Measurements from ENCODE around the gene ACP7.
A peak's percentile ranks its signal among the peaks of the same experiment; 100 is the strongest.
"Not testable (repeated sequence)": the region's sequence is repeated elsewhere in the genome, so short reads cannot be mapped to it uniquely, and the experiment has no call there.

ACP7 gene

GRCh38 chr19:39142630-39143029, 58.5 kb downstream of the ACP7 start:
- DNase-seq: peak; percentile 29
- in situ Hi-C loops (cut with MboI; ENCODE audit: low pct_unique_long_range_greater_than_20kb, low sequenced_read_pairs): no loop called here

DNA sequence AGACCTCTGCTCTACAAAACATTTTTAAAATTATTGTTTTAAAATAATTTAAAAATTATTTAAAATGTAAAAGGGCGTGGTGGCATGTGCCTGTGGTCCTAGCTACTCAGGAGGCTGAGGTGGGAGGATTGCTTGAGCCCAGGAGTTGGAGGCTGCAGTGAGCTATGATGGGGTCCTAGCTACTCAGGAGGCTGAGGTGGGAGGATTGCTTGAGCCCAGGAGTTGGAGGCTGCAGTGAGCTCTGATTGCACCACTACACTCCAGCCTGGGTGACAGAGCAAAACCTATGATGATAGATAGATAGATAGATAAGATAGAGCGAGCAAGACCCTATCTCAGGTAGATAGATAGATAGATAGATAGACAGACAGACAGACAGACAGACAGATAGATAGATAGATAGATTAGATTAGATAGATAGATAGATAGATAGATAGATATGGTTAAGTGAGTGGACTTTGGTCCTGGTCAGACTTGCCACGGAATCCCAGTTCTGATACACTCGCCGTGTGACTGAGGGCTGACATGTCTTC, 59.7 kb downstream of the ACP7 start:
- DNase-seq; in situ Hi-C loops (cut with MboI; ENCODE audit: low pct_unique_long_range_greater_than_20kb, low sequenced_read_pairs): not testable (repeated sequence)

GRCh38 chr19:39144290-39145071, 60.3 kb downstream of the ACP7 start:
- in situ Hi-C loops (cut with MboI; ENCODE audit: low pct_unique_long_range_greater_than_20kb, low sequenced_read_pairs): no loop called here
- DNase-seq: peak; percentile 25

GRCh38 chr19:39145180-39145953, 61.2 kb downstream of the ACP7 start:
- no peak for DNase-seq
- in situ Hi-C loops (cut with MboI; ENCODE audit: low pct_unique_long_range_greater_than_20kb, low sequenced_read_pairs): no loop called here

DNA sequence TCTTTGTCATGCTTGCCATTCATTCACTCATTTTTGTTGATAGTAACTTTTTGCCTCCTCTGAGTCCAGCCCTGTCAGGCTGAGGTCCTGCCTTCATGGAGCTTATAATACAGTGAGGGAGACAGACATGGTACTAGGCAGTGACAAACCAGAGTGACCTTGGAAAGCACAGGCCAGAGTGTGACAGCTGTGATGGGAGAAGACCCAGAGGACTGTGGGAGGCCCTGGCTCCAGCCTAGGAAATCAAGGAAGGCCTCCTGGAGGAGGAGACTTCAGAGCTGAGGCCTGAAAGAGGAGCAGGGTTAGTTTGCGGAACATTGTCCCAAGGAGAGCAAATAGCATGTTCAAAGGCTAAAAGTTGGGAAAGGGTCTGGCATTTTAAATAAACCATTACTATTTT, 61.9 kb downstream of the ACP7 start:
- DNase-seq: no peak
- in situ Hi-C loops (cut with MboI; ENCODE audit: low pct_unique_long_range_greater_than_20kb, low sequenced_read_pairs): no loop called here

DNA sequence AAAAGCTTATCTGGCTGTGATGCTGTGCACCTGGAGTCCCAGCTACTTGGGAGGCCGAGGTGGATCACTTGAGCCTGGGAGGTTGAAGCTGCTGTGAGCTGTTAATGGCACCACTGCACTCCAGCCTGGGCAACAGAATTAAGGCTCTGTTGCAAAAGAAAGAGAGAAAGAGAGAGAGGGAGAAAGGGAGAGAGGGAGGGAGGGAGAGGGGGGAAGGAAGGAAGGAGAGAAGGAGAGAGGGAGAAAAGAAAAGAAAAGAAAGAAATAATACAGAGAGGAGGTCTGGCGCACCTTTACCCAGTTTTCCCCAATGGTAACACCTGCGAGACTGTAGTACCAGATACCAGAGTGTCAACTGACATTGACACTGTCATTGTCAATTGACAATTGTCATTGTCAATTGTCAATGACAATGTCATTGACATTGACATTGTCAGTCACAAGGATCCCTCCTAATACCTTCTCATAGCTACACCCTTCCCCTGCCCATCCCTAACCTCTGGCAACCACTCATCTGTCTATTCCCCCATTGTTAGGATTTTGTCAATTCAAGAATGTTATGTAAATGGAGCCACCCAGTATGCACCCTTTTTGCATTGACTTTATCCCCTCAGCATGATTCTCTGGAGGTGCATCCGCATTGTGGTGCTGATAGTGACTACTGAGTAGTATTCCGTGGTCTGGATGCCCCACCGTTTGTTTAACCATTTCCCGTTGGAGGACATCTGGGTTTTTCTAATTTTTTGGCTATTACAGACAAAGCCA, 62.7 kb downstream of the ACP7 start:
- no peak for DNase-seq
- in situ Hi-C loops (cut with MboI; ENCODE audit: low pct_unique_long_range_greater_than_20kb, low sequenced_read_pairs): no loop called here

GRCh38 chr19:39147480-39147879, 63.3 kb downstream of the ACP7 start:
- DNase-seq: no peak
- in situ Hi-C loops (cut with MboI; ENCODE audit: low pct_unique_long_range_greater_than_20kb, low sequenced_read_pairs): no loop called here

DNA sequence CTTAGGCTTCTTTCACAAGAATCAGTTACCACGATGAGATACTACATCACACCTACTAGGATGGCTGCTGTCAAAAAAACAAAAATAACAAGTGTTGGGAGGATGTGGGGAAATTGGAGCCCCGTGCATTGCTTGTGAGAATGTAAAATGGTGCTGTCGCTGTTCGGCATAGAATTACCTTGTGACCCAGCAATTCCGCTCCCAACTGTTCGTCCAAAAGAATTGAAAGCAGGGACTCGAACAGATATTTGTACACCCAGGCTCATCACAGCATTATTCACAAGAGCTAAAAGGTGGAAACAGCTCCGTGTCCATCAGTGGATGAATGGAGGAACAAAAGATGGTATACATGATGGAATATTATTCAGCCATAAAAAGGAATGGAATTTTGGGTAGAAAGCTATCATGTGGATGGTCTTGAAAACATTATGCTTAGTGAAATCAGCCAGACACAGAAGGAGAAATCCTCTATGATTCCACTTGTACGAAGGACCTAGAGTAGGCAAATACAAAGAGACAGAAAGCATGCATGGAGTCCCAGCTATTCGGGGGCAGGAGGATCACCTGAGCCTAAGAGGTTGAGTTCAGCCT, 64.9 kb downstream of the ACP7 start:
- DNase-seq: no peak
- in situ Hi-C loops (cut with MboI; ENCODE audit: low pct_unique_long_range_greater_than_20kb, low sequenced_read_pairs): no loop called here

GRCh38 chr19:39150235-39150634, 66.1 kb downstream of the ACP7 start:
- in situ Hi-C loops (cut with MboI; ENCODE audit: low pct_unique_long_range_greater_than_20kb, low sequenced_read_pairs): no loop called here

DNA sequence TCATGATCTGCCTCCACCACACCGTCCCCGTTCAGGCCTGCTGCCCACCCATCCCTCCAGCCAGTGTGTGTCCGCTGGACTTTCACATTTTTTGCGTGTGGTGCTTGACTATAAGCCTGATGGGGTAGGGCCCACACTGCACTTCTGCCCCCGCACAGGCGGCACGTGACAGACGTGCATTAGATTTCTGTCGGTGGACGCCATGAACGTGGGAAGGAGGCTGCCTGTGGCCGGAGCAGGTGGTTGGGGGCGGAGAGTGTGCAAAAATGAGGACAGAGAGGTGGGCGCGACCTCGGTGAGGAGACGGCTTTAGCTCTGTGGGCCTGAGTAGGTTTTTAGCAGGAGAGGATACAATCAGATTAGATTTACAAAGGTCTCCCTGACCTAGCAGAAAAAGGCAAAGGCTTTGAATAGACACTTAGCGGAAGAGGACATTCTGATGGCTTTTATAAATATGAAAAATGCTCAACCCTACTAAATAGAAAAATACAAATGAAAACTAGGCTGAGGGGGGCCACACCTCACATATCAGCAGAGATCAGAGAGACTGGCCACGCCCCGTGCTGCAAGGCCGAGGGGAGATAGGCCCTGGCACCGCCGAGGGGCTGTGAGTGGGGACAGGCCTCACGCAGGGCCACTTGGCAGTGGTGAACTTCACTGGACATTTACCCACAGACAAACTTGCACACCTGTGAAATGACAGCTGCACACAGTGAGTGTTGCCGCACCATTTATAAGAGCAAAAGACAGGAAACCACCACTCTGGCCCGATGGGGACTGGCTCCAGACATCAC, 66.8 kb downstream of the ACP7 start:
- no peak for DNase-seq
- in situ Hi-C loops (cut with MboI; ENCODE audit: low pct_unique_long_range_greater_than_20kb, low sequenced_read_pairs): no loop called here

More at GRCh38 chr19:39150235-39150634, 66.1 kb downstream of the ACP7 start:
- DNase-seq: no peak

DNA sequence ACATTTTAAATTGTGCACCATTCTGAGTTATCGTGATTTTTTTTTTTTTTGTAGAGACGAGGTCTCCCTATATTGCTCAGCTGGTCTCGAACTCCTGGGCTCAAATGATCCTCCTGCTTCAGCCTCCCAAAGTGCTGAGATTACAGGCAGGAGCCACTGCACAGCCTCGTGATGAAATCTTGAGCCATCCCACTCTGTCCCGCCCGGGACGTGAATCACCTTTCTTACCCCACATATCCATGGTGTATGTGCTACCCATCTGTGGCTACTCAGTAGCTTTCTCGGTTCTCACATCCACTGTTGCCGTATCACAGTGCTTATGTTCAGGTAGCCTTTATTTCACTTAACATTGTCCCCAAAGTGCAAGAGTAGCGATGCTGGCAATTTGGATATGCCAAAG, 67.9 kb downstream of the ACP7 start:
- no peak for DNase-seq
- in situ Hi-C loops (cut with MboI; ENCODE audit: low pct_unique_long_range_greater_than_20kb, low sequenced_read_pairs): no loop called here

- in situ Hi-C loops (cut with MboI; ENCODE audit: low pct_unique_long_range_greater_than_20kb, low sequenced_read_pairs): no loop called here
- no peak for DNase-seq
Measured at GRCh38 chr19:39154100-39154628, 70.0 kb downstream of the ACP7 start.

DNA sequence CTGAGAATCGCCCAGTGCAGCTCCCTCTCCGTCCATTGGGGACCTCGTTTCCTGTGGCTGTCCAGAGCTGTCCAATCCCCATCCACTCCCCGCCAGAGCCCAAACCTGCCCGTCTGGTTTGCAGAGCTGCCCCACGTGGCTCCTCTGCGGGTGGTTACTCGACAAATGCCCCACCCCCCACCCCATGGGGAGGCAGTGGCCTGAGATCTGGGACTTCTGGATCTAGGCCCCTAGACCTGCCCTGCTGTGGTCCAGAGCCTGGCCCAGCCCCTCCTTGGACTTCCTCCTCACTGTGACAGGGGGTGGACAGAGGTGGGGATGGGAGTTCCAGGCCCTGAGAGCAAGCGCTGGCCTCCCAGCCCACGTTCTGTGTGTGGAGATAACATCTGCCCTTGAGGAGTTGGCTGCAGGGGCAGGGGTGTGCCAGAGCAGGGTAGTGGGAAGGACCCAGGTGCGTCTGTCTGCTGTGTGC, 70.5 kb downstream of the ACP7 start:
- no peak for DNase-seq
- in situ Hi-C loops (cut with MboI; ENCODE audit: low pct_unique_long_range_greater_than_20kb, low sequenced_read_pairs): no loop called here

- DNase-seq: no peak
- in situ Hi-C loops (cut with MboI; ENCODE audit: low pct_unique_long_range_greater_than_20kb, low sequenced_read_pairs): no loop called here
Measured at GRCh38 chr19:39155114-39155700, 71.0 kb downstream of the ACP7 start.

- in situ Hi-C loops (cut with MboI; ENCODE audit: low pct_unique_long_range_greater_than_20kb, low sequenced_read_pairs): no loop called here
- no peak for DNase-seq
Measured at GRCh38 chr19:39155741-39156140, 71.6 kb downstream of the ACP7 start.

DNA sequence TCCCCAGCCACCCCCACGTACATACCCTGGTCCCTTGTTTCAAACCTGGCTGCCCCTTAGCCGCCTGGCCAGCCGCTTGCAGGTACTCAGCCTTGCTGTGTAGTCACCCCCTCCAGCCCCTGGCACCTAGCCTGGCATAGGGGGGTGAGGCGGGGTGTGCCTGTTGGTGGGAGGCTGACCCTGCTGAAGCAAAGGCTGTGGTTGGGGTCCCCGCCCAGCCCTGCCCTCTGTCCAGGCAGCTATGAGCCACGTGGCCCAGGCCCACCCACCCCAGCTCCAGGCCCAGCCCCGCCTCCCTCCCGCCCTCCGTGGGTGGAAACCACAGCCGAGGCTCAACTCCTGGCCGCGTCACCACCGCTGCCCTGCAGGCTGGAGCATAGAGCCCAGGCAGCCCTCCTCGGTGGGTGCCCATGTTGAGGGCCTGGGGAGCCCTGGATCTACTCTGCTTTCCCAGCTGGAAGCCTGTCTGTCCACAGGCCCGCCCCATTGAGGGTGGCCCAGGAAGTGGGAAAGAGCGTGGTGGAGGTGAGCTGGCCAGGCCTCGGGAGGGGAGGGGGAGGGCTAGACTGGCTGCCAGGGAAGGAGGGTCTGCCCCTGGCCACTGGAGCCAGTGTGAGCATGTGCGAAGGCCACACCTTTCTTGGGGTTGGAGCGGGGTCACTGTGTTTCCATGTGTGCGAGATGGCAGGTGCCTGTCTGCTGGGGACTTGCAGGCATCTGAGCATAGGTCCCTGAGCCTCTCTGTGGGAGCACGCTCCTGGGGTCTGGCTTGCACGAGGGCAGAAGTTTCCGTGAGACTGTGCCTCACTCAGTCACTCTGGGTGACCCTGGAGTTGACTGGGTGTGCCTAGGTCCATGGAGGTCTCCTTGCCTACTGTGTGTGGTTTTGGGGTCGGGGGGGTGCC, 72.4 kb downstream of the ACP7 start:
- in situ Hi-C loops (cut with MboI; ENCODE audit: low pct_unique_long_range_greater_than_20kb, low sequenced_read_pairs): no loop called here
- no peak for DNase-seq
